ENCODE results near the gene PCCA. TPM values are rescaled to one million over a fixed set of nuclear protein-coding genes. Genes with fewer than 3 reads are reported as not detected.

PCCA gene
- polyA plus RNA-seq, 1 of the 3 experiments (the other 2 are of a cell fraction): 7.3 TPM

- Histone ChIP-seq H3K79me2 (ENCODE audit: insufficient read depth) (no peaks in the 10 kb centered on the region), H3K9ac (no peak overlapping the region), H3K4me2 (no peak overlapping the region), H3F3A (replicated peaks; ENCODE audit: insufficient read depth) (no peaks in the 10 kb centered on the region), H3K4me1 (ENCODE audit: control insufficient read depth in 1 of 2, insufficient read depth in 2 of 2, low read depth in 1 of 2, low read length in 1 of 2) (no peaks in the 10 kb centered on the region; a peak in 1 of 4 replicates), H3K27ac (ENCODE audit: low read depth in 2 of 2, low read length in 1 of 2) (no peak overlapping the region), H3K9me2 (no peaks in the 10 kb centered on the region), H2AFZ (ENCODE audit: low read depth) (no peak overlapping the region), H4K20me1 (ENCODE audit: insufficient read depth) (no peaks in the 10 kb centered on the region), H3K36me3 (replicated peaks in 1 of 2; ENCODE audit: control insufficient read depth in 1 of 2, insufficient read depth in 2 of 2, low read length in 1 of 2) (no peaks in the 10 kb centered on the region), H3K9me3 (no peaks in the 10 kb centered on the region), H3K27me3 (ENCODE audit: insufficient read depth) (no peaks in the 10 kb centered on the region), H3K4me3 (ENCODE audit: low read depth in 2 of 2, low read length in 1 of 2) (no peak overlapping the region)
- no peak for TF ChIP-seq SIN3A (IDR thresholded peaks at IDR 0.05; ENCODE audit: borderline replicate concordance, low read depth, low read length)
- TF ChIP-seq TCF12 (IDR thresholded peaks at IDR 0.05): no peak
- no peak for TF ChIP-seq NRF1 (IDR thresholded peaks at IDR 0.05; ENCODE audit: low read depth, low read length)
- no peak for TF ChIP-seq RXRA (IDR thresholded peaks at IDR 0.05; ENCODE audit: borderline replicate concordance, low read depth)
- no peak for TF ChIP-seq PBX3 (IDR thresholded peaks at IDR 0.05)
- no peak for TF ChIP-seq IRF3 (IDR thresholded peaks at IDR 0.05; ENCODE audit: low read depth, low read length)
- TF ChIP-seq EP300 (IDR thresholded peaks at IDR 0.05; ENCODE audit: borderline replicate concordance in 1 of 2, low read depth in 1 of 2, low read length in 1 of 2): no peak
- TF ChIP-seq RAD21 (IDR thresholded peaks at IDR 0.05; ENCODE audit: low read length): no peak
- TF ChIP-seq YY1 (IDR thresholded peaks at IDR 0.05; ENCODE audit: low read depth): no peak
- ChIA-PET POLR2A (no interaction called here), CTCF (interaction anchor here (1.4 to 2.7 kb wide), 5 partner anchors 11 to 568 kb away, joined by 3 to 10 read pairs (median 4); no protein-coding TSS in a partner anchor)
- WGBS (ENCODE audit: low lambda C conversion rate): 90% methylated on average over 8 of the region's 8 CpGs
- DNase-seq: no peak
These were observed 471.0 kb downstream of the PCCA start for GRCh38 chr13:100559886-100560285.

- no peaks in the 10 kb centered on the region for H3F3A ChIP-seq (replicated peaks; ENCODE audit: insufficient read depth)
- H3K36me3 ChIP-seq (replicated peaks in 1 of 2; ENCODE audit: control insufficient read depth in 1 of 2, insufficient read depth in 2 of 2, low read length in 1 of 2): no peaks in the 10 kb centered on the region
- no peaks in the 10 kb centered on the region for H3K9me3 ChIP-seq
- H3K4me3 ChIP-seq (ENCODE audit: low read depth in 2 of 2, low read length in 1 of 2): no peak overlapping the region
- no peaks in the 10 kb centered on the region for H4K20me1 ChIP-seq (ENCODE audit: insufficient read depth)
- WGBS (ENCODE audit: low lambda C conversion rate): 90% methylated on average over 11 of the region's 15 CpGs
- no peak overlapping the region for H3K9ac ChIP-seq
- TF ChIP-seq MEF2A (IDR thresholded peaks at IDR 0.05; ENCODE audit: borderline replicate concordance, low read depth): no peak
- no peak for TF ChIP-seq CHD2 (IDR thresholded peaks at IDR 0.05; ENCODE audit: low read length, partially characterized antibody)
- no peak for TF ChIP-seq FOXM1 (IDR thresholded peaks at IDR 0.05; ENCODE audit: low read depth)
- TF ChIP-seq, protein P1, sequence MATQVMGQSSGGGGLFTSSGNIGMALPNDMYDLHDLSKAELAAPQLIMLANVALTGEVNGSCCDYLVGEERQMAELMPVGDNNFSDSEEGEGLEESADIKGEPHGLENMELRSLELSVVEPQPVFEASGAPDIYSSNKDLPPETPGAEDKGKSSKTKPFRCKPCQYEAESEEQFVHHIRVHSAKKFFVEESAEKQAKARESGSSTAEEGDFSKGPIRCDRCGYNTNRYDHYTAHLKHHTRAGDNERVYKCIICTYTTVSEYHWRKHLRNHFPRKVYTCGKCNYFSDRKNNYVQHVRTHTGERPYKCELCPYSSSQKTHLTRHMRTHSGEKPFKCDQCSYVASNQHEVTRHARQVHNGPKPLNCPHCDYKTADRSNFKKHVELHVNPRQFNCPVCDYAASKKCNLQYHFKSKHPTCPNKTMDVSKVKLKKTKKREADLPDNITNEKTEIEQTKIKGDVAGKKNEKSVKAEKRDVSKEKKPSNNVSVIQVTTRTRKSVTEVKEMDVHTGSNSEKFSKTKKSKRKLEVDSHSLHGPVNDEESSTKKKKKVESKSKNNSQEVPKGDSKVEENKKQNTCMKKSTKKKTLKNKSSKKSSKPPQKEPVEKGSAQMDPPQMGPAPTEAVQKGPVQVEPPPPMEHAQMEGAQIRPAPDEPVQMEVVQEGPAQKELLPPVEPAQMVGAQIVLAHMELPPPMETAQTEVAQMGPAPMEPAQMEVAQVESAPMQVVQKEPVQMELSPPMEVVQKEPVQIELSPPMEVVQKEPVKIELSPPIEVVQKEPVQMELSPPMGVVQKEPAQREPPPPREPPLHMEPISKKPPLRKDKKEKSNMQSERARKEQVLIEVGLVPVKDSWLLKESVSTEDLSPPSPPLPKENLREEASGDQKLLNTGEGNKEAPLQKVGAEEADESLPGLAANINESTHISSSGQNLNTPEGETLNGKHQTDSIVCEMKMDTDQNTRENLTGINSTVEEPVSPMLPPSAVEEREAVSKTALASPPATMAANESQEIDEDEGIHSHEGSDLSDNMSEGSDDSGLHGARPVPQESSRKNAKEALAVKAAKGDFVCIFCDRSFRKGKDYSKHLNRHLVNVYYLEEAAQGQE (IDR thresholded peaks at IDR 0.05; ENCODE audit: low read depth, low read length): no peak
- TF ChIP-seq SIN3A (IDR thresholded peaks at IDR 0.05; ENCODE audit: borderline replicate concordance, low read depth, low read length): no peak
- TF ChIP-seq ELF1 (IDR thresholded peaks at IDR 0.05): no peak
- no peak for TF ChIP-seq GATA2 (CRISPR knock-in tag; IDR thresholded peaks at IDR 0.05)
- no peak for TF ChIP-seq SMC3 (IDR thresholded peaks at IDR 0.05; ENCODE audit: low read depth, low read length)
- TF ChIP-seq, protein P2, sequence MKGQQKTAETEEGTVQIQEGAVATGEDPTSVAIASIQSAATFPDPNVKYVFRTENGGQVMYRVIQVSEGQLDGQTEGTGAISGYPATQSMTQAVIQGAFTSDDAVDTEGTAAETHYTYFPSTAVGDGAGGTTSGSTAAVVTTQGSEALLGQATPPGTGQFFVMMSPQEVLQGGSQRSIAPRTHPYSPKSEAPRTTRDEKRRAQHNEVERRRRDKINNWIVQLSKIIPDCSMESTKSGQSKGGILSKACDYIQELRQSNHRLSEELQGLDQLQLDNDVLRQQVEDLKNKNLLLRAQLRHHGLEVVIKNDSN (IDR thresholded peaks at IDR 0.05; ENCODE audit: borderline replicate concordance, low read depth): no peak
- no peak for TF ChIP-seq RXRA (IDR thresholded peaks at IDR 0.05; ENCODE audit: borderline replicate concordance, low read depth)
- TF ChIP-seq FOXJ3 (CRISPR knock-in tag; IDR thresholded peaks at IDR 0.05): no peak
- no peak for TF ChIP-seq EZH2phosphoT487 (IDR thresholded peaks at IDR 0.05; ENCODE audit: borderline replicate concordance, low read depth)
- no peak overlapping the region for H3K27ac ChIP-seq (ENCODE audit: low read depth in 2 of 2, low read length in 1 of 2)
- no peaks in the 10 kb centered on the region; a peak in 1 of 4 replicates for H3K4me1 ChIP-seq (ENCODE audit: control insufficient read depth in 1 of 2, insufficient read depth in 2 of 2, low read depth in 1 of 2, low read length in 1 of 2)
- no peaks in the 10 kb centered on the region for H3K9me2 ChIP-seq
- H3K27me3 ChIP-seq (ENCODE audit: insufficient read depth): no peaks in the 10 kb centered on the region
- POLR2A ChIA-PET: no interaction called here
- CTCF ChIA-PET: interaction anchor here (1.3 to 2.7 kb wide), 6 partner anchors 10 to 567 kb away, joined by 3 to 10 read pairs (median 4); no protein-coding TSS in a partner anchor
- no peak overlapping the region for H3K4me2 ChIP-seq
- DNase-seq: no peak
- no peaks in the 10 kb centered on the region for H3K79me2 ChIP-seq (ENCODE audit: insufficient read depth)
- no peak overlapping the region for H2AFZ ChIP-seq (ENCODE audit: low read depth)
These were observed 471.7 kb downstream of the PCCA start for GRCh38 chr13:100560498-100561157.
